ENCODE data around the gene JAM2.

The JAM2 gene, protein sequence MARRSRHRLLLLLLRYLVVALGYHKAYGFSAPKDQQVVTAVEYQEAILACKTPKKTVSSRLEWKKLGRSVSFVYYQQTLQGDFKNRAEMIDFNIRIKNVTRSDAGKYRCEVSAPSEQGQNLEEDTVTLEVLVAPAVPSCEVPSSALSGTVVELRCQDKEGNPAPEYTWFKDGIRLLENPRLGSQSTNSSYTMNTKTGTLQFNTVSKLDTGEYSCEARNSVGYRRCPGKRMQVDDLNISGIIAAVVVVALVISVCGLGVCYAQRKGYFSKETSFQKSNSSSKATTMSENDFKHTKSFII

DNA sequence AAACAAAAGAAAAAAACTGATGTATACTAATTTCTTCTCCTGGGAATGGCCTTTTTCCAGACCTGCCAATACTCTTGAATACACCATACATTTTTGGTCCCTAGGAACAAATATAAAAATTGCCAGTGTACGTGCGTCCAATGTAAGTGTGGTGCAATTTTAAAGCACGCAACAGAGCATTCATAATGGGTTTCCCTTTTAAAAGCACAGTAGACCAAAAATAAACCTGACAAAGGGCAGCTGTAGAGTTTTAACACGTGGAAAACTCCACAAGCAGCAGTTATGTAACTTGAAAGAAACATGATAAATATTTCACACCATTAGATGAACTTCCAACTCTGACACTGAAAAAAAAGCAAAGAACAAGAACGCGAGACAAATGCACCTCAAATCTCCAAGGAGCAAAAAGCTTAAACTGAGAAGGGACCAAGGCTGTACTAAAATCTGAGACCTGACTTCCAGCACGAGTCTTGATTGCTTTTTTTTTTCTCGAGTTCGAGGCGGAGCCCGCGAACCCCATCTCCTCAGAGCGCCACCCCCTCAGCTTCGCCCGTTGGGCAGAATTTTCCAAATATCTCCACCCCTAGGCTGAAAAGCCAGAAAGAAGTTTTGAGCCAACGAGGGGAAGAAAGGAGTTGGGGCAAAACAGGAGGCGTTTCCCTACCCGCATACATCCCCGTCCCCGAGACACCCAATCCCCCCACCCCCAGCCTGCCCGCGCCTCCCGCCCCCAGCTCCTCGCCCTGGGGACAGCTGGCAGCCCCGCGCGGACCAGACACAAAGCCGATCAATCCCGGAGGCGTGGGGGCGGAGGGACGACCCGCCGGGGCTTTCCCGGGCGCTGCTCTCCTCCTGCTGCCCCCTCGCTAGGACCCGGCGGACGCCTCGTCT is at the start of gene JAM2:
Gene JAM2, plus strand, starts transcription at position 599 of the 891 bp plus-strand sequence. CDS start 564 bp downstream, outside the sequence.
- TF ChIP-seq ZBTB7A (IDR thresholded peaks at IDR 0.05; ENCODE audit: low read depth) (no peak), CREB1 (IDR thresholded peaks at IDR 0.05; ENCODE audit: low read depth) (no peak), TCF12 (IDR thresholded peaks at IDR 0.05; ENCODE audit: low read depth) (no peak), FOXM1 (IDR thresholded peaks at IDR 0.05; ENCODE audit: borderline replicate concordance, low read depth) (no peak), TAF1 (IDR thresholded peaks at IDR 0.05; ENCODE audit: low read depth) (no peak), EP300 (IDR thresholded peaks at IDR 0.05; ENCODE audit: borderline replicate concordance) (no peak), CEBPB (IDR thresholded peaks at IDR 0.05) (no peak), RAD21 (IDR thresholded peaks at IDR 0.05; ENCODE audit: low read depth) (no peak), EGR1 (IDR thresholded peaks at IDR 0.05) (no peak), NFIC (IDR thresholded peaks at IDR 0.05) (no peak), YY1 (IDR thresholded peaks at IDR 0.05; ENCODE audit: low read depth) (no peak), TEAD4 (IDR thresholded peaks at IDR 0.05) (no peak)
- TF ChIP-seq, protein P1, sequence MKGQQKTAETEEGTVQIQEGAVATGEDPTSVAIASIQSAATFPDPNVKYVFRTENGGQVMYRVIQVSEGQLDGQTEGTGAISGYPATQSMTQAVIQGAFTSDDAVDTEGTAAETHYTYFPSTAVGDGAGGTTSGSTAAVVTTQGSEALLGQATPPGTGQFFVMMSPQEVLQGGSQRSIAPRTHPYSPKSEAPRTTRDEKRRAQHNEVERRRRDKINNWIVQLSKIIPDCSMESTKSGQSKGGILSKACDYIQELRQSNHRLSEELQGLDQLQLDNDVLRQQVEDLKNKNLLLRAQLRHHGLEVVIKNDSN (IDR thresholded peaks at IDR 0.05) = no peak
- TF ChIP-seq, protein P2, sequence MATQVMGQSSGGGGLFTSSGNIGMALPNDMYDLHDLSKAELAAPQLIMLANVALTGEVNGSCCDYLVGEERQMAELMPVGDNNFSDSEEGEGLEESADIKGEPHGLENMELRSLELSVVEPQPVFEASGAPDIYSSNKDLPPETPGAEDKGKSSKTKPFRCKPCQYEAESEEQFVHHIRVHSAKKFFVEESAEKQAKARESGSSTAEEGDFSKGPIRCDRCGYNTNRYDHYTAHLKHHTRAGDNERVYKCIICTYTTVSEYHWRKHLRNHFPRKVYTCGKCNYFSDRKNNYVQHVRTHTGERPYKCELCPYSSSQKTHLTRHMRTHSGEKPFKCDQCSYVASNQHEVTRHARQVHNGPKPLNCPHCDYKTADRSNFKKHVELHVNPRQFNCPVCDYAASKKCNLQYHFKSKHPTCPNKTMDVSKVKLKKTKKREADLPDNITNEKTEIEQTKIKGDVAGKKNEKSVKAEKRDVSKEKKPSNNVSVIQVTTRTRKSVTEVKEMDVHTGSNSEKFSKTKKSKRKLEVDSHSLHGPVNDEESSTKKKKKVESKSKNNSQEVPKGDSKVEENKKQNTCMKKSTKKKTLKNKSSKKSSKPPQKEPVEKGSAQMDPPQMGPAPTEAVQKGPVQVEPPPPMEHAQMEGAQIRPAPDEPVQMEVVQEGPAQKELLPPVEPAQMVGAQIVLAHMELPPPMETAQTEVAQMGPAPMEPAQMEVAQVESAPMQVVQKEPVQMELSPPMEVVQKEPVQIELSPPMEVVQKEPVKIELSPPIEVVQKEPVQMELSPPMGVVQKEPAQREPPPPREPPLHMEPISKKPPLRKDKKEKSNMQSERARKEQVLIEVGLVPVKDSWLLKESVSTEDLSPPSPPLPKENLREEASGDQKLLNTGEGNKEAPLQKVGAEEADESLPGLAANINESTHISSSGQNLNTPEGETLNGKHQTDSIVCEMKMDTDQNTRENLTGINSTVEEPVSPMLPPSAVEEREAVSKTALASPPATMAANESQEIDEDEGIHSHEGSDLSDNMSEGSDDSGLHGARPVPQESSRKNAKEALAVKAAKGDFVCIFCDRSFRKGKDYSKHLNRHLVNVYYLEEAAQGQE (IDR thresholded peaks at IDR 0.05; ENCODE audit: low read depth) = no peak
- TF ChIP-seq, protein P3, sequence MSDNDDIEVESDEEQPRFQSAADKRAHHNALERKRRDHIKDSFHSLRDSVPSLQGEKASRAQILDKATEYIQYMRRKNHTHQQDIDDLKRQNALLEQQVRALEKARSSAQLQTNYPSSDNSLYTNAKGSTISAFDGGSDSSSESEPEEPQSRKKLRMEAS (IDR thresholded peaks at IDR 0.05) = no peak

DNA sequence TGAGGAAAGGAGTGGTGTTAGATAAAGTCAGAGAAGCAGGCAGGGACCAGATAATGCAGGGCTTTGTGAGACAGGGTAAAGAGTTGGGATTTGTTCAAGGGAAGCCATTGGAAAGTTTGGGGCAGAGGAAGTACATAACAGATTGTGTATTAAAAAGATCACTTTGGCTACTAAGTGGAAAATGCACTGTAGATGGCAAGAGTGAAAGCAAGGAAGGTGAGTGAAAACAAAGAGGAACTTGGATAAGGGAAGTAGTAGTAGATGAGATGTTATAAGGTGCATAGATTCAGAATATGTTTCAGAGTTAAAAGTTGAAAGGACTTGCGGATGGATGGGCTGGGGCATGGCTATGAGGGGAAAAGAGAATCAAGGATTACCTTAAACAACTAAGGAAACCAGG is 49.2 kb upstream of the JAM2 start:
- TF ChIP-seq TCF12 (IDR thresholded peaks at IDR 0.05; ENCODE audit: low read depth) = no peak
- TF ChIP-seq, protein P2 (IDR thresholded peaks at IDR 0.05; ENCODE audit: low read depth) = no peak
- no peak for TF ChIP-seq TAF1 (IDR thresholded peaks at IDR 0.05; ENCODE audit: low read depth)
- TF ChIP-seq ZBTB7A (IDR thresholded peaks at IDR 0.05; ENCODE audit: low read depth) = no peak
- TF ChIP-seq, protein P1 (IDR thresholded peaks at IDR 0.05) = no peak
- no peak for TF ChIP-seq TEAD4 (IDR thresholded peaks at IDR 0.05)
- no peak for TF ChIP-seq RAD21 (IDR thresholded peaks at IDR 0.05; ENCODE audit: low read depth)
- no peak for TF ChIP-seq CEBPB (IDR thresholded peaks at IDR 0.05)
- TF ChIP-seq EP300 (IDR thresholded peaks at IDR 0.05; ENCODE audit: borderline replicate concordance) = no peak
- TF ChIP-seq, protein P3 (IDR thresholded peaks at IDR 0.05) = no peak
- no peak for TF ChIP-seq EGR1 (IDR thresholded peaks at IDR 0.05)
- TF ChIP-seq CREB1 (IDR thresholded peaks at IDR 0.05; ENCODE audit: low read depth) = no peak
- no peak for TF ChIP-seq NFIC (IDR thresholded peaks at IDR 0.05)
- no peak for TF ChIP-seq YY1 (IDR thresholded peaks at IDR 0.05; ENCODE audit: low read depth)
- no peak for TF ChIP-seq FOXM1 (IDR thresholded peaks at IDR 0.05; ENCODE audit: borderline replicate concordance, low read depth)

DNA sequence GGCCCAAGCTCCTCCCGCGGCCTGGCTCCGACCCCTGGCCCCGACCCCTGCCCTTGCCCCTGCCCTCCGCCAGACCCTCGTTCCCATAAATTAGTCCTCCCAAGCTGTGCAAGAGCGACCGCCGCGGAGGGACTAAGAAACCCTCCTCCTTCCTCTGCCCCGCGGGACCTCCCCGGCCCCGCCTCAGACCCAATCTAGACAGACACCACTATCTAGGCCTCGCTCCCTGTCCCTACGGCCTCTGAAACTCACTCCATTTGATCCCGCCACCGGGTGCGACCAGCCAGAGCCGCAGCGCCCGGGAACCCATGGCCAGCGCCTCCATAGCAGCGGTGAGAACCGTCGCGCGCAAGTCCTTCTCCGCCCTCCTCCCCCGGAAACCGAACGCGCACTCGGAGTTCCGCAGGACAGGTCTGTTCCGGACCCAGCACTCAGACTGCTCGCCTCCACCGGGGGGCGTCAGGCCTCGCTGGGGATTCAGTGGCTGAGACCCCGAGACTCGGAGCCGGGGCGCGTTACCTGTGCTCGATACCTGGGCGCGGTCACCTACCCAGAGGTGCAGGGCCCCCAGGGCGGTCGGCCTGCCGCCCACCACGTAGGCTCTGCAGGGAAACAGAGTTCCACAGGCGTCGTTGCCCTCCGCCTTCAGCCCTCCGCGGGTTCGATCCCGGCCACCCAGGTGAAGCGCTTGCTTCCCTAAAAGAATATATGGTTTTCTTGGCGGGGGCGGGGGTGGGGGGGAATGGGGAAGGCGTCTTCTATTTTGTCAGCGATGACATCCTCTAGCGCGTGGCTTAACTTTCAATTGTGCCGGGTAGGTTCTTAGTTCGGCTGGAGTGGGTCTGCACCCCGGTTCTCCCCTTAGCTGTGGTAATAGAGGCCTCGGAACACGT is 31.7 kb upstream of the JAM2 start, which contains the start of gene MRPL39:
Gene MRPL39, minus strand, starts transcription at position 331 of the 893 bp plus-strand sequence. Its CDS starts 6 bp downstream, at position 325.
- TF ChIP-seq EP300 (IDR thresholded peaks at IDR 0.05; ENCODE audit: borderline replicate concordance) (no peak), FOXM1 (IDR thresholded peaks at IDR 0.05; ENCODE audit: borderline replicate concordance, low read depth) (no peak), EGR1 (IDR thresholded peaks at IDR 0.05) (no peak), TAF1 (IDR thresholded peaks at IDR 0.05; ENCODE audit: low read depth) (peak; percentile 100), NFIC (IDR thresholded peaks at IDR 0.05) (peak; percentile 38; the same call in 1 of the 2 replicates), TCF12 (IDR thresholded peaks at IDR 0.05; ENCODE audit: low read depth) (peak; percentile 74; the same call in 1 of the 2 replicates), ZBTB7A (IDR thresholded peaks at IDR 0.05; ENCODE audit: low read depth) (peak; percentile 94), TEAD4 (IDR thresholded peaks at IDR 0.05) (peak; percentile 45; the same call in 1 of the 2 replicates), RAD21 (IDR thresholded peaks at IDR 0.05; ENCODE audit: low read depth) (no peak; the same call in 1 of the 2 replicates), YY1 (IDR thresholded peaks at IDR 0.05; ENCODE audit: low read depth) (peak; percentile 93), CEBPB (IDR thresholded peaks at IDR 0.05) (no peak), CREB1 (IDR thresholded peaks at IDR 0.05; ENCODE audit: low read depth) (no peak)
- TF ChIP-seq, protein P3 (IDR thresholded peaks at IDR 0.05) = peak; percentile 90
- TF ChIP-seq, protein P1 (IDR thresholded peaks at IDR 0.05) = peak; percentile 74
- TF ChIP-seq, protein P2 (IDR thresholded peaks at IDR 0.05; ENCODE audit: low read depth) = 0 out of 2 replicates have a peak, but pooled peaks have one; percentile 12

All from Ishikawa (cell line).